ENCODE measurements around the gene NOVA1.

- no peak for TF ChIP-seq CTCF (IDR thresholded peaks at IDR 0.05; ENCODE audit: poor library complexity, severe bottlenecking)
- TF ChIP-seq TAF1 (IDR thresholded peaks at IDR 0.05; ENCODE audit: low read depth): no peak
- TF ChIP-seq EZH2 (IDR thresholded peaks at IDR 0.05; ENCODE audit: borderline replicate concordance, insufficient read depth, low read length, poor library complexity, severe bottlenecking): no peak
- TF ChIP-seq REST (IDR thresholded peaks at IDR 0.05; ENCODE audit: borderline replicate concordance): no peak
- no peak for TF ChIP-seq POLR2AphosphoS5 (IDR thresholded peaks at IDR 0.05)
- TF ChIP-seq RAD21 (conservative IDR thresholded peaks at IDR 0.05): no peak
- TF ChIP-seq SMC3 (conservative IDR thresholded peaks at IDR 0.05; ENCODE audit: poor library complexity): no peak
These were observed 38.7 kb upstream of the NOVA1 start for GRCh38 chr14:26636561-26636960.

Measured in neural cell (in vitro differentiated cells).